AG10803 (cell line): ENCODE results near the gene RERE.
A peak's percentile ranks its signal among the peaks of the same experiment; 100 is the strongest.

Experiments used
- DNase-seq: peaks from one replicate; pipeline ENCODE4 v3.0.0; 2010; ENCODE audit warnings: low read depth
- H3K4me3 ChIP-seq: 2 replicates; pipeline ENCODE4 v1.5.1; 2011; ENCODE audit warnings: mild to moderate bottlenecking, low read length, control low read depth
- TF ChIP-seq, protein P1 (sequence below): conservative IDR thresholded peaks from 2 replicates; pipeline ENCODE4 v1.5.1; 2011; ENCODE audit warnings: mild to moderate bottlenecking, low read length, control low read depth, inconsistent platforms

Gene RERE

DNA sequence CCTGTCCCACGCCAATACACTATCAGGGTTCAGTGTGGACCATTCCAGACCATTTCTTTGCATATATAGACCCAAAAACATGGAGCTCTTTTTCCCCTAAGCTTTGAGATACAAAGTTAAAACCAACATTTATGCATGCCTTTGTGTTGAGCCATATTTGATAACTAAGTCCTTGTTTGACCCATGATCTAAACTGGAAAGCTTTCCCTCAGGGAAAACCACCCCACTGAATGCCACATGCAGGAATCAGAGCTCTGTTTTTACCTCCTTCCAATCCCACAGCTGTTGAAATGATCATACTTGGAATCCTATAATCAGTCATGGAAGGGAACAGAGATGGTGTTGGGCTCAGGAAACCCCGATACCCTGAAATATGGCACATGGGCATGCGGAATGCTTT is 514.3 kb downstream of the RERE start:
- DNase-seq, result peak; percentile 22
- TF ChIP-seq, protein P1, sequence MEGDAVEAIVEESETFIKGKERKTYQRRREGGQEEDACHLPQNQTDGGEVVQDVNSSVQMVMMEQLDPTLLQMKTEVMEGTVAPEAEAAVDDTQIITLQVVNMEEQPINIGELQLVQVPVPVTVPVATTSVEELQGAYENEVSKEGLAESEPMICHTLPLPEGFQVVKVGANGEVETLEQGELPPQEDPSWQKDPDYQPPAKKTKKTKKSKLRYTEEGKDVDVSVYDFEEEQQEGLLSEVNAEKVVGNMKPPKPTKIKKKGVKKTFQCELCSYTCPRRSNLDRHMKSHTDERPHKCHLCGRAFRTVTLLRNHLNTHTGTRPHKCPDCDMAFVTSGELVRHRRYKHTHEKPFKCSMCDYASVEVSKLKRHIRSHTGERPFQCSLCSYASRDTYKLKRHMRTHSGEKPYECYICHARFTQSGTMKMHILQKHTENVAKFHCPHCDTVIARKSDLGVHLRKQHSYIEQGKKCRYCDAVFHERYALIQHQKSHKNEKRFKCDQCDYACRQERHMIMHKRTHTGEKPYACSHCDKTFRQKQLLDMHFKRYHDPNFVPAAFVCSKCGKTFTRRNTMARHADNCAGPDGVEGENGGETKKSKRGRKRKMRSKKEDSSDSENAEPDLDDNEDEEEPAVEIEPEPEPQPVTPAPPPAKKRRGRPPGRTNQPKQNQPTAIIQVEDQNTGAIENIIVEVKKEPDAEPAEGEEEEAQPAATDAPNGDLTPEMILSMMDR, result no peak
- no peak overlapping the region for H3K4me3 ChIP-seq
